HCT116 (cell line): ENCODE results near the gene HELT. TPM values are rescaled to one million over a fixed set of nuclear protein-coding genes. Genes with fewer than 3 reads are reported as not detected.
A peak's percentile ranks its signal among the peaks of the same experiment; 100 is the strongest.

Experiments
- ATAC-seq: fragments of 200-7000 bp; cut with Tn5 transposase; 2 replicates; pipeline ENCODE4 v1.9.1; 2020; ENCODE audit warnings: mild to moderate bottlenecking, moderate library complexity
- BruUV-seq: library from RNA; stranded (reverse); fragments of 400-500 nt; replicated peaks from 2 replicates; lab custom pipeline; 2021; lab: Mats Ljungman, UMichigan
- CTCF ChIA-PET: fragments of 300-600 bp; sonication (Branson Sonifier 250); formaldehyde crosslinking; loops from one replicate; lab custom pipeline; 2021; ENCODE audit warnings: antibody characterized with exemption; lab: Charles Lee
- POLR2A ChIA-PET: fragments of 300-600, 350-600 bp; sonication (Branson Sonifier 250); formaldehyde crosslinking; loops from one replicate; lab custom pipeline; 2021; ENCODE audit warnings: antibody characterized with exemption; lab: Charles Lee
- RAD21 ChIA-PET, 2 experiments: fragments of 300-600 bp; sonication (Branson Sonifier 250); formaldehyde crosslinking; loops; one replicate each; lab custom pipeline; 2023; ENCODE audit warnings: low total read pairs in 2 of 2; ENCODE audit not compliant: uncharacterized antibody in 2 of 2, unreplicated experiment in 2 of 2, low non-redundant PET in 1 of 2; lab: Charles Lee
- DNase-seq: peaks from one replicate; pipeline ENCODE4 v3.0.0-alpha.2; 2010; ENCODE audit warnings: low read depth, low spot score
- H2AFZ ChIP-seq: fragments of 200-600 bp; shearing (Covaris generic), sonication (generic); 2 replicates; pipeline ENCODE4 v1.6.1; 2017; ENCODE audit warnings: low read depth, mixed run types, mixed read lengths, antibody characterized with exemption, low read length; ENCODE audit not compliant: poor library complexity, severe bottlenecking
- H3K27ac ChIP-seq: 2 replicates; pipeline ENCODE4 v1.5.1; 2012; ENCODE audit warnings: low read depth, low read length
- H3K27me3 ChIP-seq: fragments of 200-600 bp; sonication (generic); 2 replicates; pipeline ENCODE4 v1.6.1; 2016; ENCODE audit warnings: mixed run types, low read length, mixed read lengths; ENCODE audit not compliant: insufficient read depth
- H3K36me3 ChIP-seq, 2 experiments: fragments of 200-500 bp in 1 of 2; fragments of 200-600 bp in 1 of 2; sonication (Bioruptor generic) in 1 of 2; sonication (generic) in 1 of 2; 2 replicates each; pipeline versions ENCODE4 v1.5.1 to v1.6.1; 2014 to 2016; ENCODE audit warnings: low read length in 2 of 2, inconsistent platforms in 1 of 2, mixed read lengths in 1 of 2, mixed run types in 1 of 2; ENCODE audit not compliant: insufficient read depth in 2 of 2, control insufficient read depth in 1 of 2
- H3K4me1 ChIP-seq, 2 experiments: fragments of 200-600 bp in 1 of 2; sonication (generic) in 1 of 2; 2 replicates each; pipeline versions ENCODE4 v1.5.1 to v1.6.1; 2012 to 2017; ENCODE audit warnings: low read length in 2 of 2, inconsistent platforms in 1 of 2, mild to moderate bottlenecking in 1 of 2, mixed read lengths in 1 of 2, mixed run types in 1 of 2, moderate library complexity in 1 of 2; ENCODE audit not compliant: insufficient read depth in 2 of 2, control insufficient read depth in 1 of 2
- H3K4me2 ChIP-seq: fragments of 200-600 bp; sonication (generic); 2 replicates; pipeline ENCODE4 v1.6.1; 2017; ENCODE audit warnings: mixed run types, low read length, mixed read lengths
- H3K4me3 ChIP-seq, 2 experiments: fragments of 200-600 bp in 1 of 2; sonication (generic) in 1 of 2; replicated peaks in 1 of 2; 2 replicates each; pipeline ENCODE4 v1.5.1; 2011 to 2016; ENCODE audit warnings: low read length in 2 of 2, control low read depth in 1 of 2, low read depth in 1 of 2, mild to moderate bottlenecking in 1 of 2, mixed read lengths in 1 of 2, mixed run types in 1 of 2
- H3K79me2 ChIP-seq: fragments of 200-600 bp; sonication (generic); 2 replicates; pipeline ENCODE4 v1.6.1; 2017; ENCODE audit warnings: mild to moderate bottlenecking, mixed run types, low read length, moderate library complexity, mixed read lengths; ENCODE audit not compliant: insufficient read depth
- H3K9ac ChIP-seq: fragments of 200-600 bp; sonication (generic); 2 replicates; pipeline ENCODE4 v1.6.1; 2016; ENCODE audit warnings: low read length, mixed read lengths
- H3K9me2 ChIP-seq: fragments of 200-600 bp; sonication (generic), shearing (Covaris generic); 2 replicates; pipeline ENCODE4 v1.6.1; 2017; ENCODE audit warnings: mixed run types, mild to moderate bottlenecking, moderate library complexity; ENCODE audit not compliant: insufficient read depth
- H3K9me3 ChIP-seq, 2 experiments: fragments of 200-500 bp in 1 of 2; fragments of 200-600 bp in 1 of 2; sonication (Bioruptor generic) in 1 of 2; sonication (generic) in 1 of 2; 2 replicates each; pipeline ENCODE4 v1.6.1; 2014 to 2017; ENCODE audit warnings: low read length in 2 of 2, mixed read lengths in 2 of 2, inconsistent platforms in 1 of 2, low read depth in 1 of 2, mild to moderate bottlenecking in 1 of 2, mixed run types in 1 of 2, moderate library complexity in 1 of 2; ENCODE audit not compliant: control insufficient read depth in 1 of 2, insufficient read depth in 1 of 2
- H4K20me1 ChIP-seq: fragments of 200-600 bp; sonication (generic), shearing (Covaris generic); 2 replicates; pipeline ENCODE4 v1.6.1; 2017; ENCODE audit warnings: mixed run types, mild to moderate bottlenecking, moderate library complexity; ENCODE audit not compliant: insufficient read depth
- CBX3 ChIP-seq: IDR thresholded peaks from 2 replicates; pipeline ENCODE4 v1.6.1; 2012; ENCODE audit warnings: low read depth
- EZH2phosphoT487 ChIP-seq: fragments of 200-600 bp; IDR thresholded peaks from 2 replicates; pipeline ENCODE4 v1.6.1; 2018; ENCODE audit warnings: antibody characterized with exemption, borderline replicate concordance
- POLR2AphosphoS5 ChIP-seq: IDR thresholded peaks from 2 replicates; pipeline ENCODE4 v1.6.1; 2011; ENCODE audit warnings: mild to moderate bottlenecking, low read depth, low read length, moderate library complexity
- intact Hi-C: fragments of 100-400 bp; cut with micrococcal nuclease; formaldehyde crosslinking; loops from 2 replicates; pipeline ENCODE4 v1.10.0; 2022
- total RNA-seq: library from RNA; stranded (reverse); gene quantifications from one replicate; pipeline ENCODE4 v1.2.1, GENCODE V29; 2021; ENCODE audit not compliant: unreplicated experiment
- TF ChIP-seq, protein P1 (sequence below), 3 experiments: fragments of 200-600 bp in 1 of 3; sonication (generic) in 1 of 3; IDR thresholded peaks in 2 of 3; conservative IDR thresholded peaks in 1 of 3; 2 replicates each; pipeline ENCODE4 v1.5.1; 2012 to 2017; ENCODE audit warnings: low read depth in 2 of 3, low read length in 2 of 3, antibody characterized with exemption in 1 of 3, borderline replicate concordance in 1 of 3, control low read depth in 1 of 3, mild to moderate bottlenecking in 1 of 3, mixed read lengths in 1 of 3, mixed run types in 1 of 3, moderate library complexity in 1 of 3; ENCODE audit not compliant: insufficient read depth in 1 of 3

The HELT gene
- total RNA-seq, 1 experiment from 2014 or later, result not detected

DNA sequence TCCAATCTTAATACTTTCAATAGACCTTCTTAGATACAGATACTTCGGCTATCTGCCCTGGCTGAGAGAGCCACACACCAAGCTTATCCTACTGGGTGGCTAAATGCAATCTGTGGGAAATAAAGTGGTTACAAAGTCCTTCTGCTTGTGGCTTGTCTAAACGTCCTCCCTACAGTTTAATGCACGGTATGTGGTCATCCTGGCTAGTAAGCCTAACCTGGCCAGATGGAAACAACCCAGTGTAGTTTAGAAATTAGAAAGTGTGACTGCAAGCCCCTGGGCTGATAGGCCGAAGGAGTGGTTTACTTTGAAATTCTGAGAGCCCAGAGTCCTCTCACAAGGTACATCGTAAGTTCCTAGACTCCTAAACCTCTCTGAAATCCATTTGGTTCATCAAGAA lies 47.9 kb downstream of the HELT start:
- Histone ChIP-seq H2AFZ (no peak overlapping the region), H3K27me3 (no peaks in the 10 kb centered on the region), H4K20me1 (no peaks in the 10 kb centered on the region), H3K27ac (no peak overlapping the region), H3K4me3 (no peak overlapping the region), H3K36me3 (no peaks in the 10 kb centered on the region)
- CTCF ChIA-PET, result no interaction called here
- no peak for ATAC-seq
- TF ChIP-seq CBX3, result no peak
- TF ChIP-seq, protein P1, sequence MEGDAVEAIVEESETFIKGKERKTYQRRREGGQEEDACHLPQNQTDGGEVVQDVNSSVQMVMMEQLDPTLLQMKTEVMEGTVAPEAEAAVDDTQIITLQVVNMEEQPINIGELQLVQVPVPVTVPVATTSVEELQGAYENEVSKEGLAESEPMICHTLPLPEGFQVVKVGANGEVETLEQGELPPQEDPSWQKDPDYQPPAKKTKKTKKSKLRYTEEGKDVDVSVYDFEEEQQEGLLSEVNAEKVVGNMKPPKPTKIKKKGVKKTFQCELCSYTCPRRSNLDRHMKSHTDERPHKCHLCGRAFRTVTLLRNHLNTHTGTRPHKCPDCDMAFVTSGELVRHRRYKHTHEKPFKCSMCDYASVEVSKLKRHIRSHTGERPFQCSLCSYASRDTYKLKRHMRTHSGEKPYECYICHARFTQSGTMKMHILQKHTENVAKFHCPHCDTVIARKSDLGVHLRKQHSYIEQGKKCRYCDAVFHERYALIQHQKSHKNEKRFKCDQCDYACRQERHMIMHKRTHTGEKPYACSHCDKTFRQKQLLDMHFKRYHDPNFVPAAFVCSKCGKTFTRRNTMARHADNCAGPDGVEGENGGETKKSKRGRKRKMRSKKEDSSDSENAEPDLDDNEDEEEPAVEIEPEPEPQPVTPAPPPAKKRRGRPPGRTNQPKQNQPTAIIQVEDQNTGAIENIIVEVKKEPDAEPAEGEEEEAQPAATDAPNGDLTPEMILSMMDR (IDR thresholded peaks at IDR 0.05 in 2 of 3, conservative IDR thresholded peaks at IDR 0.05 in 1 of 3; ENCODE audit: borderline replicate concordance in 1 of 3, insufficient read depth in 1 of 3, low read depth in 2 of 3, low read length in 2 of 3), result no peak
- TF ChIP-seq, all 23 proteins: peak for 0
- Histone ChIP-seq H3K4me1 (no peaks in the 10 kb centered on the region), H3K4me2 (no peak overlapping the region), H3K79me2 (no peaks in the 10 kb centered on the region), H3K9me2 (no peaks in the 10 kb centered on the region), H3K9me3 (no peaks in the 10 kb centered on the region), H3K9ac (no peak overlapping the region)
- intact Hi-C loops, result no loop called here
- no TSS peak for BruUV-seq
- ChIA-PET POLR2A (no interaction called here), RAD21 (no interaction called here)
- no peak for DNase-seq

DNA sequence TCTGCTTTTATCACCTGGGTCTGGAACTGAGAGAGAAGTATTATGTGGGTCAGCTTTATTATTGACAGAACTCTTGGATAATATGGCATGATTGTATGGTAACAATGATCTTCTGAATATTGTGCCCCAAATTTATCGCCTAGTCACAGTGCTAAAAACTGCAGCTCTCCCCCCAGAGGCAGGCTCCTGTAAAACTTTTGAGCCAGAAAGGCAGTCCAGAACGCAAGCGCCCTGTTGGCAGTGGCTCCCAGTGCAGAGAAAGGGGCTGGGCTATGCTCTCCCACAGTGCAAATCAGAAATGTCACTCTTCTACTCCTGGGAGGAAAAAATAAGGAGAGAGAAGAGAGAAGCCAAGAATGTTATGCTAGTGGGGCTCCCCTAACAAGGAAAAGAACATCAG lies 50.5 kb downstream of the HELT start:
- no peak overlapping the region for H2AFZ ChIP-seq
- ATAC-seq, result peak; percentile 95

More for the DNA sequence above, 50.5 kb downstream of the HELT start:
- DNase-seq, result peak; percentile 2
- Histone ChIP-seq H3K27ac (no peak overlapping the region), H3K4me1 (no peaks in the 10 kb centered on the region), H3K79me2 (no peaks in the 10 kb centered on the region), H3K9me3 (no peaks in the 10 kb centered on the region), H4K20me1 (no peaks in the 10 kb centered on the region), H3K9ac (no peak overlapping the region), H3K4me2 (no peak overlapping the region), H3K9me2 (no peaks in the 10 kb centered on the region), H3K4me3 (no peak overlapping the region), H3K36me3 (no peaks in the 10 kb centered on the region), H3K27me3 (no peaks in the 10 kb centered on the region)
- TF ChIP-seq, protein P1 (IDR thresholded peaks at IDR 0.05 in 2 of 3, conservative IDR thresholded peaks at IDR 0.05 in 1 of 3; ENCODE audit: borderline replicate concordance in 1 of 3, insufficient read depth in 1 of 3, low read depth in 2 of 3, low read length in 2 of 3), result 0 out of 6 replicates have a peak, but pooled peaks of 1 of the 3 experiments have one; percentile 10
- TF ChIP-seq POLR2AphosphoS5 (no peak), EZH2phosphoT487 (no peak)
- ChIA-PET RAD21 (interaction anchor here (0.7 to 0.9 kb wide), 2 partner anchors 28 to 29 kb away, joined by 3 read pairs; no protein-coding TSS in a partner anchor), POLR2A (no interaction called here), CTCF (no interaction called here)
- no TSS peak for BruUV-seq
- intact Hi-C loops, result no loop called here

Other genes with a start within 250 kb of the HELT start
- 12.5 TPM for gene ACSL1, start 192.5 kb upstream of the HELT start, total RNA-seq
- gene SLC25A4, start 124.8 kb downstream of the HELT start, total RNA-seq, result 27.9 TPM
- gene CFAP97, start 185.5 kb downstream of the HELT start, total RNA-seq, result 57.7 TPM
- gene SNX25, start 191.1 kb downstream of the HELT start, total RNA-seq, result 20.9 TPM